Measurements from ENCODE around the gene FUT3.
"Not testable (repeated sequence)": the region's sequence is repeated elsewhere in the genome, so short reads cannot be mapped to it uniquely, and the experiment has no call there.

The FUT3 gene

DNA sequence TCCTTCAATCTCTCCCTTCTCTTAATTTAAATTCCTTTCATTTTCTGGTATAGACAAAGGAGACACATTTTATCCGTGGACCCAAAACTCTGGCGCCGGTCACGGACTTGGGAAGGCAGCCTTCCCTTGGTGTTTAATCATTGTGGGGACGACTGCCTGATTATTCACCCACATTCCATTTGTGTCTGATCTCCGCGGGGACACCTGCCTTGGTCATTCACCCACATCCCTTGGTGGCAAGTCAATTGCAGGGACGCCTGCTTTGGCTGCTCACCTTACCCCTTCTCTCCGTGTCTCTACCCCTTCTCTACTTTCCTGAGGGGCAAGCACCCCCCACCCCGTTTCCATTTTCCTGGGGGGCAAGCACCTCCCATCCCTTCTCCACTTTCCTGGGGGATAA lies 3.4 kb downstream of the FUT3 start:
- DNase-seq (ENCODE audit: low spot score) = not testable (repeated sequence)

DNA sequence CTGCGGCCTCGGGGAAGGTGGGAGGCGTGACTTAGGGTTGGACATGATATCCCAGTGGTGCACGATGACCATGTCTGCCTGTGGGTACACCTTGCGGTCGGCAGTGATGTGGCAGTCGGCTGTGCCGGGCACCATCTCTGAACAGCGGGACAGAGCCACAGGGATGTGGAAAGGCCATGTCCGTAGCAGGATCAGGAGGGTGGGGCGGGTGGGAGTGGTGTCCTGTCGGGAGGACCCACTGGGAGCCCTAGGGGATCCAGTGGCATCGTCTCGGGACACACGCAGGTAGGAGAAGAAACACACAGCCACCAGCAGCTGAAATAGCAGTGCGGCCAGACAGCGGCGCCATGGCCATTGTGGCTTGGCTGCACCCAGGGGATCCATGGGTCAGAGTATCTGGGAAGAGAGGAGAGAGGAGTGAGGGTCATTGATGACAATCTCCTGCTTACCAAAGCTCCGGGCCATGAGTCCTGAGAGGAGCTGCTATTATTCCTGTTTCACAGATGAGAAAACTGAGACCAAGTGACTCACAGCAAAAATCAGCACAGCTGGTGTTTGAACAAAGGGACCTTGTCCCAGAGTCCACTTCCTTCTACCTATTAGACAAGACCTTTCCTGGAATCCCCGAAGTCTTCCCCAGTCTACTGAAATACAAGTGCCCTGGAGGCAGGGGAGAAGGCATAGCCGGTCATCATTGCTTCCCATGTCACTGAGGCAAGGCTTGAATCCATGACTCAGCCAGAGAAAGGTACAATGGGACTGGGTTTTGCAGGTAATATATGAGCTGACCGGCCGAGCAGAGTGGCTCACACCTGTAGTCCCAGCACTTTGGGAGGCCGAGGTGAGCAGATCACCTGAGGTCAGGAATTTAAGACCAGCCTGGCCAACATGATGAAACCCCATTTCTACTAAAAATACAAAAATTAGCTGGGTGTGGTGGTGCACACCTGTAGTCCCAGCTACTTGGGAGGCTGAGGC lies 6.5 kb downstream of the FUT3 start:
- no peak for DNase-seq (ENCODE audit: low spot score)

DNA sequence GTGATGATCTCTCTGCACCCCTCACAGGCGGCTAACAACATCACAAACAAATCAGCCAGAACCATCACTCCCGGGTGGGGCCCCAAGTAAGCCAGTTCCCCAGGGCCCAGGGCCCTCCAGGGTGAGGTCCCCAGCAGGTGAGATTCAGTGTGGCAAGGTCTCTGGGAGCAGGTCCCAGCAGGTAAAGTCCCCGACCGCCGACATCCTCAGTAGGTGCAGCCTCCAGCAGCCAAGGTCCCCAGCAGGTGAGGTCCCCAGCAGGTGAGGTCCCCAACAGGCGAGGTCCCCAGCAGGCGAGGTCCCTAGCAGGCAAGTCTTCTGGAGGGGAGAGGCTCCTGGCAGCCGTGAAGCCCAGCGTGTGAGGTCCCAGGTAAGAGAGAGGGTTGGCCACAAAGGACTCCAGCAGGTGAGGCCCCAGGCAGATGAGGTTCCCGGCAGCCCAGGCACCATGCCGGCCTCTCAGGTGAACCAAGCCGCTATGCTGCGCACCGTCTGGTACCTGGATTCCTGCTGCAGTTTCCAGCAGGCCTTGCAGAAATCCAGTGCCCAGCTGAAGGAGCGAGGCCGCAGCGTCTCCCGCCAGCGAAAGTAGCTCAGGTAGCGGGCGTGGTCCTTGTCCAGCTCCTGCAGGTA lies 7.8 kb downstream of the FUT3 start:
- no peak for DNase-seq (ENCODE audit: low spot score)

DNA sequence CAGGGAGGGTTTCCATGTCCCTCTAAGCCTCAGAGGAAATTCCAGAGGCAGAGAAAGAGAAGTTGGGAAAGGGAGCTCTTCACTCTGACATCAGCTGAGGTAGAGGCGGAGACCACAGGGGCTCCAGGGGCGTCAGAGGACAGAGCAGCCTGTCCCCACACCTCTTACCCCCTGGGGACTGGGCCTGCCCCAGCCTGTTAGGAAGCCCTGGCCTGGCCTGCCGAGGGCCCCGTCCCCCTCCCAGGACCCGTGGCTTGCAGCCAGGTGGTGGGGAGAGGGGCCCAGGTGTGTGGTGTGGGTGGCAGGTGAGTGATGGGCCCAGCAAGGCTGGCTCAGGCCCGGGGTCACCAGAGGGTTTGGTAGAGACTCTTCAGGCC lies 9.5 kb downstream of the FUT3 start:
- DNase-seq (ENCODE audit: low spot score) = not testable (repeated sequence)

DNA sequence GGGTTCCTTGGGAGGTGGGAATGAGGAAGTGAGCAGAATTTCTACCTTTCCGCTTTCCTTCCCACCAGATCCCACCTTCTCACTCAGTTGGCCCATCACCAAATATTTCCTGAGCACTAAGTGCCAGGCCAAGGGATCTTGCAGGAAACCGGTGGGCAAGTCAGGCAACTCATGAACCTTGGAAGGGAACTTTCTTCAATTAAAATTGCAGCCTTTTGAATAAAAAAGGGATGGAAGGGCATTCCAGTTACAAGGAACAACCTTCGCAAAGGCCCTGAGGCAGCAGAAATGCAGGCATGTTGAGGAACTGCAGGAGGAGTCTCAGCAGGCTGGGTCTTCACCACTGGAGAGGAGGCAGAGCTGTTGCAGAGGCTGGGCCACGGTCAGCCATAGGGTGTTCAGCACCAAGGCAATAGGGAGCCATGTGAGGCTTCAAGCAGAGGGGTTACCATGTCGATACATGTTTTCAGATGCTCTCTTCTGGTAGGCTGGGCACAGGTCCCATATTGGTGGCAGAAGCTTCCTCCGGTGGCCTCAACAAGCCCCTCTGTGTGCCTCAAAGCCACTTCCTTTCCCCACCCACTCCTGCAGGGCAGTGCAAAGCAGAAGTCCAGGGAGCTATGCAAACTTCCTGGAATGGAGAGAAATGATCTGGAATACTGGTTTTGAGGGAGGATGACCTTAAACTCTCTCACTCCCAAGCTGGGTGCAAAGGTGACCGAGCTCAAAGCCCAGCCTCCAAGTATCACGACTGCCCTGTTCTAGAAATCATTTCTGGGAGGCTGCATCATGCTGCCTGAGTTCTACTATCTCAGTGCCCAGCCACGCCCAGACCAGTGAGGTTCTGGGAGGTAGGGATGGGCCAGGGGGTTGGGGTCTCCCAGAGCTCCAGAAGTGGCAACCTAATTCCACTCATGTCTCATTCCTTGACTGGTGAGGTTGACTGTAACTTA lies 11.9 kb downstream of the FUT3 start, which contains the start of gene FUT6:
TSS of gene FUT6 (minus strand) at position 638 of the 953 bp plus-strand sequence. CDS start 7,135 bp downstream, outside the sequence.
- DNase-seq (ENCODE audit: low spot score) = no peak

DNA sequence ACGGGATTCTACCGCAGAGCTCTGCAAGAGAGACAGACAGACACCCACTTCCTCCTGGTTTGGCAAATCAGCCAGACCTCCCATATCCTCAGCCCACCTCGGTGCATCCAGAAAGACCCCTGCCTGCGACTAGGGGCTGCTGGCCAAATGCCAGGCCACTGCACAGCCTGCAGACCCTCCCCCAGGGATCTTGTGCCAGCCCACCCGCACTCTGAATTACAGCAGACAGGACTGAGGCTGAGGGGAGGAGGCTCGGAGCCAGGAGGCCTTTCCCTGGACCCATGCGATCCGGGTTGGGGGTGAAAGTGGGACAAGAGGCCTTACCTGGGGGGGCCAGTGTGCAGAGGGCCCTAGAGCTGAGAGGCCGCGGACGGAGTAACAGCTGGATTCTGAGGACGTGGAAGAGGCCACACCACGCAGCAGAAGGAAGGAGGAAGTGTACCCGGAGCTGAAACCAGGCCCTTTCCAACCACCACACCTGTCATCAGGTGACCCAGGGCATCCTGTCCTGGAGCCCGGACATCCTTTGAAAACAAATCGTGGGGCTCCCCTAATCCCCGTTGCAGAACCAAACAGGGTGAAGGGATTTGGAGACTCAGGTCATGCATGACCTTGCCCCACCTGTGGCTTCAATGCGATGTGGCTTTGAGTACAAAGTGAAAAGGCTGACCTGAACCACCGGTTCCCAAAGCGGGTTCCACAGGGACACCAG lies 12.7 kb downstream of the FUT3 start:
- no peak for DNase-seq (ENCODE audit: low spot score)

DNA sequence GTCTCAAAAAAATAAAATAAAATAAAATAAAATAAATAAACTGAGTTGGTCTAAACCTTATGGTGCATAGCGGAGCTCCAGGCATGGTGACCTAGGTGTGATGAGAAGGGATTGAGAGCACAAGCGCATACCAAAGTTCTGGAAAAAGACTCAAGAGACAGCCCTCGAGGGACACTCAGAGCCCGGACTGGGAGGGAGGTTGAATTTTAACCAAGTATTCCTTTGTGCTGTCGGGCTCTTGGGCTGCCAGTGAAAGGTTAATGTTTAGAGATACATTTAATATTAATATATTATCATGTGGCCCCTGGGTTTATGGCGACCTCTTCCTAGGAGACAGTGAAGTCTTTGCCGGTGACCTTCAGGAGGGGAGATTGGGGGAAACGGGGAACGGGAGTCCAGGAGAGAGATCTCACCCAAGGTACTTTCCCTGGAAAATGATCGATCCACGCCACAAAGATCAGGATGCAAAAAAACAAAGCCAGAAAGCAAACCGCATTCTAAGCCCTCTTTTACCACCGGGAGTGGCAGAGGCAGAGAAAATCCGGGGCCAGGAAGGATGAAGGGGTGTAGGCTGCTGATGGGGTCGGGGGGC lies 13.4 kb downstream of the FUT3 start:
- no peak for DNase-seq (ENCODE audit: low spot score)

DNA sequence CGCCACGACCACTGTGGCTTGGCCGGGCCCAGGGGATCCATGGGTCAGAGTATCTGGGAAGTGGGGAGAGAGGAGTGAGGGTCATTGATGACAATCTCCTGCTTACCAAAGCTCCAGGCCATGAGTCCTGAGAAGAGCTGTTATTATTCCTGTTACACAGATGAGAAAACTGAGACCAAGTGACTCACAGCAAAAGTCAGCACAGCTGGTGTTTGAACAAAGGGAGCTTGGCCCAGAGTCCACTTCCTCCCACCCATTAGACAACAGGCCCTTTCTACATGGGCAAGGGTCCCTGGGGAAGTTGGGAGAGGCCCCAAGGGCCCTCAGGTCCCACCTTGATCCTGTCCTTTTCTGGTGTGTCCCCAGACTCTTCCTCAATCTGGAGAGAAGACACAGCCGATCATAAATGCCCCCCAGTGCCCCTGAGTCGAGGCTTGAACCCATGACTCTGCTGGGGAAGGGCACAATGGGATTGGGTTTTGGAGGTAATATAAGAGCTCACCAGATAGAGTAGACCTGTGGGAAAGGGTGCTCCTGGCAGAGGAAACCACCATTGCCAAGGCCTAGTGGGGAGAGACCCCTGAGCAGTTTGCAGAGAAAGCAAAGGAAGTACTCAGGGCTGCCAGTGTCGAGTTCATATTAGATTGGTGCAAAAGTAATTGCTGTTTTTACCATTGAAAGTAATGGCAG lies 18.6 kb downstream of the FUT3 start:
- DNase-seq (ENCODE audit: low spot score) = no peak

DNA sequence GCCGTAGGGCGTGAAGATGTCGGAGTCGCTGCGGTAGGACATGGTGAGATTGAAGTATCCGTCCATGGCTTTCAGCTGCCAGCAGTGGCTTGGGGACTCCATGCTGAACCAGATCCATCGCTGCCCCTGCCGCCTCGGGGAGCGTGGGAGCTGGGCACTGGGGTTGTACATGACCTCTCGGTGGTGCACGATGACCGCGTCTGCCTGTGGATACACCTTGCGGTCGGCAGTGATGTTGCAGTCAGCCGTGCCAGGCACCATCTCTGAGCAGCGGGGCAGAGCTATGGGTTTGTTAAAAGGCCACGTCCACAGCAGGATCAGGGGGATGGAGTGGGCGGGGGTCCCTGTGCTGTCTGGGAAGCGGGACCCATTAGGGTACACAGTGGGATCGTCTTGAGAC lies 19.2 kb downstream of the FUT3 start:
- DNase-seq (ENCODE audit: low spot score) = no peak

DNA sequence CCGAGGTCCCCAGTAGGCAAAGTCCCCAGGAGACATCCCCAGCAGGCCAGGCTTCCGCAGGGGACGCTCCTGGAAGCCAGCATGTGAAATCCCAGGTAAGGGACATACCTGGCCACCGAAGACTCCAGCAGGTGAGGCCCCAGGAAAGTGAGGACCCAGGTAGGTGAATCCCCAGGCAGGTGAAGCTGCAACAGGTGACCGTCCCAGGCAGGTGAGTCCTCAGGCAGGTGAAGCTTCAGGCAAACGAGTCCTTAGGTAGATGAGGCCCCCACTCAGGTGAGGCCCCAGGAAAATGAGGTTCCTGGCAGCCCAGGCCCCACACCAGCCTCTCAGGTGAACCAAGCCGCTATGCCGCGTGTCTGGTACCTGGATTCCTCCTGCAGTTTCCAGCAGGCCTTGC lies 20.1 kb downstream of the FUT3 start:
- DNase-seq (ENCODE audit: low spot score) = no peak

DNA sequence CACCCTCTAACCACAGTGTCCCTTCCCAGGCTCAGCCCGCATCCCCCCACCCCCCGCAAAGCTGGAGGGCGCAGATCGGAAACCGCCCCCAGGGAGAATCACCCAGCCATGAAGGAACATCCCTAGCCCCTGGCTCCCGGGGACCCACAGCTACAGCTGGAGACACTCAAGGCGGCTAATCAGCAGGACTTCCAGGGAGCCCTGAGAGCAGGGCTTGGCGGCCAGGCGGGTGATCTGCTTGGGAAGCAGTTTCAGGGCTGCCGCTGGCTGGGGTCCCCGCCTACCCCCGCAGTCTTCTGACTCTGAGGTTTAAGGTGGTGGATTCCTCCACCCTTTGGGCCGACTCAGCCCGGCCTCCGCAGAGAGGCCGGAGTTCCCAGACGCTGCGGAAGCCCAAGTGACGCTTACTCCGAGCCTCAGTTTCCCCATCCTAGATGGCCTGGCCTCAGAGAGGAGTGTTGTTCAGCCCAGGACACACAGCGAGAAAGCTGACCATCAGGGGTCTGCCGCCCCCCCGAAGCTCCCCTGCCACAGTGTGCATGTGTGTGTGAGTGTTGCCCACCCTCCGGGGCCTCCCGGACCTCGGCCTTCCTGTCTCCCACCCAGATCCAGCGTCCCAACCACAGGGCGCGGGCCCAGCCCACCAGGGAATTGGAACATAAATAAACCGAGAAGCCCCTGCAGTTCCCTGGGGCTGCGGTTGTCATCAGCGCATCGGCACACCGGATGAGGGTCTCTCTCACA lies 21.5 kb downstream of the FUT3 start:
- no peak for DNase-seq (ENCODE audit: low spot score)

DNA sequence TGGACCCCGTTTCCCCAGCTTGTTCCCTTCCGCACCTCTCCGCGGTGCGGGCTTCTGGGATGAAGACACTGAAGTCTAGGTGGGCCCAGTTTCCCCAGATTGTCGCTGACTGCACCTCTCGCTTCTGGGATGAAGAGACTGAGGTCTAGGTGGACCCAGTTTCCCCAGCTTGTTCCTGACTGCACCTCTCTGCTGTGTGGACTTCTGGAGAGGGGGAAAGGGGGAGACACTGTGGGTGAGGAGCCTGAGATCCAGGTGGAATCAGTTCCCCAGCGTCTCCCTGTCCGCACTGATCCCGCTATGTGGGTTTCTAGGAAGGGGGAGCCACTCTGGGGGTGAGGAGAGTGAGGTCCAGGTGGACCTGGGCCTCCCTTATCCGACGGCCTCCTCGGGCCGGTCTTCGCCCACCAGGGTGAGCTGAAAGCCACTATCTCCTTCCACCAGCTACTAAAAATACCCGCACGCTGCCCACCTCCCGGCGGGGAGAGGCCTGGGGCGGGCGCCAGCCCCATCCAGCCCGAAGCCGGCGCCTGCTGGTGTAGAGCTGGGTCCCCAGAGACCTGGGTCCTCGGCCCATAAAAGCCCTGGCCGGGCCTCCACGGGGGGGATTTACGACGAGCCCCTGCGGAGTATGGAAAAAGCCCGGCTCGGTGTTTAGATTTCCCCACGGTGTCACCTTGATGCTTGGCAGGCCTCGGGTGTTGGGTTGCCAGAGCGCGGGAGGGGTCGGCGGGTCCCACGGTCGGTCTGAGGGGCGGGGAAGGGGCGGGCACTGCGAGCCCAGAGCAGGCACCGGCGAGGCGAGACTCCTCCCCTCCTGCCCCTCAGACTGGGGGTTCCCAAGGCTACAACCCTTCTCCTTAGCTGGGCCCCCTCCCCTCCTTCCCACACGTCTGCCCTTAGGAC lies 22.3 kb downstream of the FUT3 start:
- DNase-seq (ENCODE audit: low spot score) = no peak

DNA sequence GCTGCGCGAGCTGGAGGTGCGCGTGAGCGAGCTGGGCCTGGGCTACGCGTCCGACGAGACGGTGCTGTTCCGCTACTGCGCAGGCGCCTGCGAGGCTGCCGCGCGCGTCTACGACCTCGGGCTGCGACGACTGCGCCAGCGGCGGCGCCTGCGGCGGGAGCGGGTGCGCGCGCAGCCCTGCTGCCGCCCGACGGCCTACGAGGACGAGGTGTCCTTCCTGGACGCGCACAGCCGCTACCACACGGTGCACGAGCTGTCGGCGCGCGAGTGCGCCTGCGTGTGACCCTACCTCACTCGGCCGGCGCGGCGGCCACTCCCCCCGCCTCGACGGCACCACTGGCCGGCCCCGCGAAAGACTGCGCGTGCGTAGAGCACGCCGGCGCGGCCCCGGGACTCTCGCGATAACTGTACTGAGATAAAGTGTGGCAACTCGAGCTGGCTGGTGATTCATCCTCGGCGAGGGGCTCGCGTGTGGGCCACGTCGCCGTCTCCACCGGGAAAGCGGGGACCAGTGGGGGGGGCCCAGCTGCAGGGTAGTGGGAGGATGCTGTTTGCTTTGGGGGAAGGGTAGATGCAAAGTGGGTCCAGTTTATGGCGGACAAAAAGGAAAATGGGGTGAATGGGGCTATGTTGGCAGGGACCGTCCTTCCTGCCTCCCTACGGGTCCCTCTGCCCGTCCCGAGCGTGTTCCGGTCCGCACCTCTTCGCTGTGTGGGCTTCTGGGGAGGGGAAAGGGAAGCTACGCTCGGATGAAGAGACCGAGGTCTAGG lies 23.2 kb downstream of the FUT3 start:
- no peak for DNase-seq (ENCODE audit: low spot score)

DNA sequence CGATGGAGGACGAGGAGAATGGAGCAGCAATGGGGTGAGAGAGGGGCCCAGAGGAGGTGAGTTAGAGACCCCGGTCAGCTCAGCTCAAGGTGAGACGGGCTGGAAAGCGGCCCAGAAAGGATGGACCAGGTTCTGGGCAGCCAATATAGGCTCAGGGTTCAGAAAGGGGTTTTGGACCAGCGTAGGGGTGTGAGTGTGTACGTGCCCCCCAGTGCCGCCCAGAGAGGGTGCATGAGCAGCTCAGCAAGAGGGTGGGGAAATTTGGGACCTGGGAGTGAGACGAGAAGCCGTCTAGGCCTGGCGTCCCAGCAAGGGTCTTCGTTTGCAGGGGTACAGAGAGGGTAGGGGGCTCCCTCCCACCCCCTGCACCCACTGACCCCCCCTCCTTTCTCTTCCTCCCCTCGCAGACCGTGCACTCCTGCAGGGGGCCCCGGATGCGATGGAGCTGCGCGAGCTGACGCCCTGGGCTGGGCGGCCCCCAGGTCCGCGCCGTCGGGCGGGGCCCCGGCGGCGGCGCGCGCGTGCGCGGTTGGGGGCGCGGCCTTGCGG lies 23.8 kb downstream of the FUT3 start:
- no peak for DNase-seq (ENCODE audit: low spot score)

DNA sequence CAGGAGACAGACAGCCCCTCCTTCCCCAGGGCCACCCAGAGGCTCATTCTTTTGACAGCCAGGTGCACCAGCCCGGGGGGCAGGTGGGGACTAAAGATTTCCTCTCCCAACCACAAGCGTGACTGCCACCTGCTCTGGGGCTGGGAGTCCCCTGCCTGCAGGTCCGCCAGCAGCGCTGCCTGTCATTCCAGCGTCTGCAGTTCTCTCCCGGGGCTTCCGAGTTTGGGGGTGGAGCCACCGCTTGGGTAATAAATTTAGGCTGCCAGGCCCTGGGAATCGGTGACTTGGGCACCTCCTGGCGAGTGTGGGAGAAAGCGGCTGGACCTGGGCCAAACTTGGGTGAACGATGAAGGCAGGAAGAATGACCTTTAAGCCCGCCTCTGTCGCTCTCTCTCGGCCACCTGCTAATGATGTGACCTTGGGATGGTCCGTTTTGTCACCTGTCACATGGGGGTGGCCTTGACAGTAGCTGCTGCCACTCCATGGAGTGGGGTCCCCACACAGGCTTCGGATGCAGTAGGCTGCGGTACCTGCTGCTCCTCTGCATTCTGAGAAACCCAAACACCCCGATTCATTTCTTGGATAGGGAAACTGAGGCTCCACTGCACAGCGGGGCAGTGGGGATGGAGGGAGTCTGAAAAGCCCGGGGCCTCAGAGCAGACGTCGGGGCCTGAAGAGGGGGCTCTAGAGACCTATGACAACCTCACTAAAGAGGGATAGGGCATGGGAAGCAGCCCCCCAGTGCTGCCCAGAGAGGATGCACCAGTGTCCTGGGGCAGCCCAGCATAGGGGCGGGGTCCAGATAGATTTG lies 24.5 kb downstream of the FUT3 start:
- peak; percentile 18 for DNase-seq (ENCODE audit: low spot score)

DNA sequence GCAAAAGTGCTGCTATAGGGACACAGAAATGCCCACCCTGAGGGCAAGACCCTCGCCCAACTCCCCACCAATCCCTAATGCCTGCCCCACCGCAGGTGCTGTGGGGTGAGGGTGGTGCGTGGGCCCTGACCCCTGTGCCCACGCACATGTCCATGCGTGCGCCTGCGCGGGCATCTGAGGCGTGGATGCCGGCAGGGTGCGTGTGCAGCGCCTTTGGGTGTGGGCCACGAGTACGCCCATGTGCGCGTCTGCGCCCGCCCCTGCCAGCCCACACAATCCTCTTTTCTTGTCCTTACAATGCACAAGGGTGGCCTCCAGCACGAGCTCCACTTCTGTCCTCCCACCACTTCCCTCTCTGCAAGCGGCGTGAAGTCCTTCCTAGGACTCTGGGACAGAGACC lies 26.1 kb downstream of the FUT3 start:
- DNase-seq (ENCODE audit: low spot score) = no peak

DNA sequence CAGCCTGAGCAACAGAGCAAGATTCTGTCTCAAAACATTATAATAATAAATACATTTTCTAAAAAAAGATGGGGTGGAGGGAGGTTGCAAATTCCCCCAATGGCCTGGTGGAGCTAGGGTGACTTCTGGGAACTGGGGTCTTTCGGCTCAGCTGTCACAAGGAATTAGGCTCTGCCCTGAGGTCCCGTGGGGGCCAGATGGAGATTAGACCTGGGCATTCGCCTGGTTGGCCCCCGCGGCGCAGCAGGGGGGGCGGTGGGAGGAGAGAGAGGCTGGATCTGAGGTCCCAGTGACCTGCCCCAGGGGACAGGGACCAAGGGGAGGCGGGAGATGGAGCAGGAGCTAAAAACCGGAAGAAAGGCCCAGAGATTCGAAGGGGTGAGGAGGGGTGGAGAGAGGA lies 26.5 kb downstream of the FUT3 start:
- no peak for DNase-seq (ENCODE audit: low spot score)

Data from LoVo (cell line).